GM12878 (cell line): ENCODE measurements around the gene ZBTB9. TPM values are rescaled to one million over a fixed set of nuclear protein-coding genes. Genes with fewer than 3 reads are reported as not detected.

Source experiments
- ATAC-seq: fragments of 200-7000 bp; cut with Tn5 transposase; 3 replicates; pipeline ENCODE4 v1.9.1; 2020; ENCODE audit warnings: mild to moderate bottlenecking, moderate library complexity
- BruUV-seq: library from RNA; stranded (reverse); fragments of 400-500 nt; replicated peaks from 2 replicates; lab custom pipeline; 2021; lab: Mats Ljungman, UMichigan
- CTCF ChIA-PET: fragments of 300-600 bp; sonication (Branson Sonifier 250); formaldehyde crosslinking; extraction: SDS; loops from one replicate; lab custom pipeline; 2021; ENCODE audit warnings: inconsistent platforms; lab: Yijun Ruan, JAX
- POLR2A ChIA-PET: fragments of 350-600 bp; formaldehyde crosslinking; extraction: SDS; loops from one replicate; lab custom pipeline; 2021; ENCODE audit warnings: inconsistent platforms; lab: Charles Lee
- RAD21 ChIA-PET: fragments of 300-600 bp; sonication (Branson Sonifier 250); formaldehyde crosslinking; loops from one replicate; lab custom pipeline; 2023; ENCODE audit warnings: antibody characterized with exemption; ENCODE audit not compliant: unreplicated experiment; lab: Charles Lee
- SMC1A ChIA-PET: fragments of 300-600 bp; sonication (Branson Sonifier 250); formaldehyde crosslinking; loops from one replicate; lab custom pipeline; 2023; ENCODE audit not compliant: unreplicated experiment, uncharacterized antibody; lab: Charles Lee
- DNase-seq: peaks from one replicate; pipeline ENCODE4 v3.0.0-alpha.2; 2011; ENCODE audit warnings: low read depth, low spot score
- FAIRE-seq: peaks from 3 replicates; lab custom pipeline; 2011; peaks lifted over from hg19 to GRCh38; lab: Jason Lieb, UNC
- H2AFZ ChIP-seq: 2 replicates; pipeline ENCODE4 v1.6.0; 2011; ENCODE audit warnings: low read depth, low read length, control low read depth; ENCODE audit not compliant: control insufficient read depth
- H3K27ac ChIP-seq: 2 replicates; pipeline ENCODE4 v1.5.1; 2011; ENCODE audit warnings: control low read depth; ENCODE audit not compliant: control insufficient read depth, insufficient read depth
- H3K27me3 ChIP-seq, 2 experiments: replicated peaks in 1 of 2; 2 replicates each; pipeline versions ENCODE4 v1.6.0 to v1.6.1; 2011; ENCODE audit warnings: low read length in 1 of 2; ENCODE audit not compliant: control insufficient read depth in 2 of 2, insufficient read depth in 2 of 2
- H3K36me3 ChIP-seq, 2 experiments: 2 replicates each; pipeline ENCODE4 v1.5.1; 2011; ENCODE audit warnings: low read length in 1 of 2; ENCODE audit not compliant: control insufficient read depth in 2 of 2, insufficient read depth in 2 of 2
- H3K4me1 ChIP-seq: 2 replicates; pipeline ENCODE4 v1.6.1; 2011; ENCODE audit warnings: mild to moderate bottlenecking, low read length, moderate library complexity, mixed read lengths; ENCODE audit not compliant: control insufficient read depth, insufficient read depth
- H3K4me2 ChIP-seq: 2 replicates; pipeline ENCODE4 v1.6.0; 2011; ENCODE audit warnings: control low read depth; ENCODE audit not compliant: control insufficient read depth, insufficient read depth
- H3K4me3 ChIP-seq: fragments of 200-600 bp; sonication (generic); 2 replicates; pipeline ENCODE4 v1.5.1; 2016
- H3K79me2 ChIP-seq: 2 replicates; pipeline ENCODE4 v1.6.0; 2011; ENCODE audit warnings: low read length; ENCODE audit not compliant: control insufficient read depth, insufficient read depth
- H3K9ac ChIP-seq: 2 replicates; pipeline ENCODE4 v1.8.0; 2011; ENCODE audit warnings: low read length, control low read depth, mixed read lengths; ENCODE audit not compliant: control insufficient read depth, insufficient read depth
- H3K9me3 ChIP-seq: replicated peaks from 3 replicates; pipeline ENCODE4 v1.5.1; 2011; ENCODE audit warnings: mild to moderate bottlenecking, low read length; ENCODE audit not compliant: control insufficient read depth, insufficient read depth
- H4K20me1 ChIP-seq: 2 replicates; pipeline ENCODE4 v1.6.0; 2011; ENCODE audit not compliant: control insufficient read depth, insufficient read depth
- CBFB ChIP-seq: IDR thresholded peaks from 2 replicates; pipeline ENCODE4 v1.6.1; 2016; ENCODE audit warnings: antibody characterized with exemption, low read depth
- FOXK2 ChIP-seq: fragments of 450-650 bp; IDR thresholded peaks from 2 replicates; pipeline ENCODE4 v1.6.1; 2017; ENCODE audit warnings: mild to moderate bottlenecking, moderate library complexity
- RBBP5 ChIP-seq: fragments of 200-600 bp; sonication (generic); conservative IDR thresholded peaks from 2 replicates; pipeline ENCODE4 v1.6.1; 2016
- SIN3A ChIP-seq: IDR thresholded peaks from 2 replicates; pipeline ENCODE4 v1.6.1; 2012; ENCODE audit warnings: low read depth, low read length, improper control_type of control experiment
- STAT1 ChIP-seq: fragments of 450-650 bp; conservative IDR thresholded peaks from 2 replicates; pipeline ENCODE4 v1.6.1; 2014; ENCODE audit warnings: antibody characterized with exemption, mild to moderate bottlenecking
- WGBS: methylation state at CpG from one replicate; pipeline ENCODE4 v1.1.6; 2016; ENCODE audit warnings: low lambda C conversion rate; ENCODE audit not compliant: insufficient replicate concordance, insufficient coverage; ENCODE audit errors: missing lambda C conversion rate; 5-methylcytosine and 5-hydroxymethylcytosine counted together
- in situ Hi-C: fragments of 300-500 bp; cut with MboI; formaldehyde crosslinking; loops from 9 replicates; pipeline ENCODE4 v1.14.3; 2018; ENCODE audit warnings: mixed read lengths
- intact Hi-C: fragments of 100-400 bp; cut with micrococcal nuclease; formaldehyde crosslinking; loops from one replicate; pipeline ENCODE4 v1.14.2; 2022; ENCODE audit not compliant: unreplicated experiment
- polyA plus RNA-seq, 11 experiments: library from polyadenylated mRNA; depleted of rRNA in 4 of 11; unstranded in 6 of 11; stranded (reverse) in 5 of 11; fragments of >200 nt; fragmentation: Nextera tagmentation in 4 of 11; fragmentation: Illumina TruSeq in 1 of 11; extraction: Ambion mirVana in 4 of 11; extraction: Trizol in 1 of 11; gene quantifications; 1 replicate in 1 of 11; 2 replicates in 10 of 11; pipeline versions ENCODE4 v1.2.1 to v1.2.3, GENCODE V29; 2011 to 2016; ENCODE audit warnings: inconsistent platforms in 2 of 11, missing spikeins in 2 of 11, low read depth in 1 of 11
- total RNA-seq, 4 experiments: library from RNA; depleted of rRNA in 3 of 4; stranded (reverse); fragments of >200 nt in 3 of 4; fragmentation: Illumina TruSeq in 1 of 4; extraction: Trizol in 1 of 4; gene quantifications; 2 replicates each; pipeline versions ENCODE4 v1.2.1 to v1.2.3, GENCODE V29; 2013 to 2021
- TF ChIP-seq, protein P1 (sequence below): fragments of 450-650 bp; IDR thresholded peaks from 2 replicates; pipeline ENCODE4 v1.6.1; 2017; ENCODE audit warnings: antibody characterized with exemption, mild to moderate bottlenecking, moderate library complexity
- TF ChIP-seq, protein P2 (sequence below): fragments of 450-650 bp; IDR thresholded peaks from 2 replicates; pipeline ENCODE4 v1.6.1; 2016; ENCODE audit warnings: mild to moderate bottlenecking, moderate library complexity, borderline replicate concordance

The ZBTB9 gene
- total and polyA plus RNA-seq, 10 of the 15 experiments (the other 5 are each of a cell fraction or from before 2014, with no cell fraction given): 1.5 to 12.7 (median 6.9) TPM

DNA sequence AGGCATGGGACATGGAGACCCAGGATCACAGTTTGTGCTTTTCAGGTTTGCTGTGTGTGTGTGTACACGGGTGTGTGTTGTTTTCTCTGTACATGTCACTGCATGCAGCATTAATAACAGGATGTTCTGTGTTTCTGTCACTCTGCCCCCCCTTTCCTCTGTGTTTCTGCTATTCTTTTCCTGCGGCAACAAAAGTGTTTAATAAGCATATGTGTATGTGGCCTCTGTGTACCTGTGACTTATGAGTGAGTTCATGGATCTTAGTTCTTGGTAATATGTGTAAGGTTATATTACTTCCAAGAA, 24.7 kb upstream of the ZBTB9 start:
- Histone ChIP-seq H3K79me2 (peaks cover 6% of the 10 kb centered on the region), H3K27ac (peak overlapping the region; percentile 50; the same call in 1 of the 2 replicates), H2AFZ (no peak overlapping the region)
- POLR2A ChIA-PET: interaction anchor here (1.0 to 1.8 kb wide), 3 partner anchors 16 to 150 kb away, joined by 3 to 6 read pairs (median 3); partner anchors contain the start of genes BAK1 and PHF1
- FAIRE-seq: no peak
- no peak for TF ChIP-seq CBFB
- no peak for TF ChIP-seq FOXK2
- TF ChIP-seq, protein P1, sequence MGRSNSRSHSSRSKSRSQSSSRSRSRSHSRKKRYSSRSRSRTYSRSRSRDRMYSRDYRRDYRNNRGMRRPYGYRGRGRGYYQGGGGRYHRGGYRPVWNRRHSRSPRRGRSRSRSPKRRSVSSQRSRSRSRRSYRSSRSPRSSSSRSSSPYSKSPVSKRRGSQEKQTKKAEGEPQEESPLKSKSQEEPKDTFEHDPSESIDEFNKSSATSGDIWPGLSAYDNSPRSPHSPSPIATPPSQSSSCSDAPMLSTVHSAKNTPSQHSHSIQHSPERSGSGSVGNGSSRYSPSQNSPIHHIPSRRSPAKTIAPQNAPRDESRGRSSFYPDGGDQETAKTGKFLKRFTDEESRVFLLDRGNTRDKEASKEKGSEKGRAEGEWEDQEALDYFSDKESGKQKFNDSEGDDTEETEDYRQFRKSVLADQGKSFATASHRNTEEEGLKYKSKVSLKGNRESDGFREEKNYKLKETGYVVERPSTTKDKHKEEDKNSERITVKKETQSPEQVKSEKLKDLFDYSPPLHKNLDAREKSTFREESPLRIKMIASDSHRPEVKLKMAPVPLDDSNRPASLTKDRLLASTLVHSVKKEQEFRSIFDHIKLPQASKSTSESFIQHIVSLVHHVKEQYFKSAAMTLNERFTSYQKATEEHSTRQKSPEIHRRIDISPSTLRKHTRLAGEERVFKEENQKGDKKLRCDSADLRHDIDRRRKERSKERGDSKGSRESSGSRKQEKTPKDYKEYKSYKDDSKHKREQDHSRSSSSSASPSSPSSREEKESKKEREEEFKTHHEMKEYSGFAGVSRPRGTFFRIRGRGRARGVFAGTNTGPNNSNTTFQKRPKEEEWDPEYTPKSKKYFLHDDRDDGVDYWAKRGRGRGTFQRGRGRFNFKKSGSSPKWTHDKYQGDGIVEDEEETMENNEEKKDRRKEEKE: no peak
- TF ChIP-seq STAT1: no peak
- TF ChIP-seq, protein P2, sequence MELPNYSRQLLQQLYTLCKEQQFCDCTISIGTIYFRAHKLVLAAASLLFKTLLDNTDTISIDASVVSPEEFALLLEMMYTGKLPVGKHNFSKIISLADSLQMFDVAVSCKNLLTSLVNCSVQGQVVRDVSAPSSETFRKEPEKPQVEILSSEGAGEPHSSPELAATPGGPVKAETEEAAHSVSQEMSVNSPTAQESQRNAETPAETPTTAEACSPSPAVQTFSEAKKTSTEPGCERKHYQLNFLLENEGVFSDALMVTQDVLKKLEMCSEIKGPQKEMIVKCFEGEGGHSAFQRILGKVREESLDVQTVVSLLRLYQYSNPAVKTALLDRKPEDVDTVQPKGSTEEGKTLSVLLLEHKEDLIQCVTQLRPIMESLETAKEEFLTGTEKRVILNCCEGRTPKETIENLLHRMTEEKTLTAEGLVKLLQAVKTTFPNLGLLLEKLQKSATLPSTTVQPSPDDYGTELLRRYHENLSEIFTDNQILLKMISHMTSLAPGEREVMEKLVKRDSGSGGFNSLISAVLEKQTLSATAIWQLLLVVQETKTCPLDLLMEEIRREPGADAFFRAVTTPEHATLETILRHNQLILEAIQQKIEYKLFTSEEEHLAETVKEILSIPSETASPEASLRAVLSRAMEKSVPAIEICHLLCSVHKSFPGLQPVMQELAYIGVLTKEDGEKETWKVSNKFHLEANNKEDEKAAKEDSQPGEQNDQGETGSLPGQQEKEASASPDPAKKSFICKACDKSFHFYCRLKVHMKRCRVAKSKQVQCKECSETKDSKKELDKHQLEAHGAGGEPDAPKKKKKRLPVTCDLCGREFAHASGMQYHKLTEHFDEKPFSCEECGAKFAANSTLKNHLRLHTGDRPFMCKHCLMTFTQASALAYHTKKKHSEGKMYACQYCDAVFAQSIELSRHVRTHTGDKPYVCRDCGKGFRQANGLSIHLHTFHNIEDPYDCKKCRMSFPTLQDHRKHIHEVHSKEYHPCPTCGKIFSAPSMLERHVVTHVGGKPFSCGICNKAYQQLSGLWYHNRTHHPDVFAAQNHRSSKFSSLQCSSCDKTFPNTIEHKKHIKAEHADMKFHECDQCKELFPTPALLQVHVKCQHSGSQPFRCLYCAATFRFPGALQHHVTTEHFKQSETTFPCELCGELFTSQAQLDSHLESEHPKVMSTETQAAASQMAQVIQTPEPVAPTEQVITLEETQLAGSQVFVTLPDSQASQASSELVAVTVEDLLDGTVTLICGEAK: no peak
- TF ChIP-seq SIN3A: no peak
- no peak for TF ChIP-seq RBBP5
- TF ChIP-seq, all 136 proteins: peak for 0
- ATAC-seq (no peak), DNase-seq (no peak)
- in situ Hi-C loops (no loop called here), intact Hi-C loops (no loop called here)
- H3K4me2 ChIP-seq: peak overlapping the region; percentile 93
- H3K36me3 ChIP-seq: no peaks in the 10 kb centered on the region
- no peak overlapping the region for H3K4me3 ChIP-seq
- RAD21 ChIA-PET: interaction anchor here (1.0 to 2.1 kb wide), 6 partner anchors 10 to 150 kb away, joined by 3 to 10 read pairs (median 4); partner anchors contain the start of genes BAK1, CUTA, PFDN6 and SYNGAP1
- no TSS peak for BruUV-seq
- peaks cover 52% of the 10 kb centered on the region for H3K4me1 ChIP-seq
- WGBS: 21% methylated on average over 2 of the region's 2 CpGs
- H3K9ac ChIP-seq: no peak overlapping the region
- SMC1A ChIA-PET: interaction anchor here (0.6 to 1.7 kb wide), 4 partner anchors 11 to 24 kb away, joined by 3 to 8 read pairs (median 4); partner anchors contain the start of genes CUTA and ZBTB9
- H3K9me3 ChIP-seq: no peaks in the 10 kb centered on the region
- H3K27me3 ChIP-seq: no peaks in the 10 kb centered on the region
- CTCF ChIA-PET: interaction anchor here (0.8 to 1.8 kb wide), 5 partner anchors 10 to 178 kb away, joined by 3 to 8 read pairs (median 7); partner anchors contain the start of genes CUTA and SYNGAP1
- H4K20me1 ChIP-seq: no peaks in the 10 kb centered on the region
